HG03139 (cell line): Measurements from ENCODE around the gene ADPRS.

Experiments
- ATAC-seq: cut with Tn5 transposase; IDR thresholded peaks from one replicate; pipeline ENCODE4 v1.9.1; 2021; ENCODE audit not compliant: unreplicated experiment

Gene ADPRS

DNA sequence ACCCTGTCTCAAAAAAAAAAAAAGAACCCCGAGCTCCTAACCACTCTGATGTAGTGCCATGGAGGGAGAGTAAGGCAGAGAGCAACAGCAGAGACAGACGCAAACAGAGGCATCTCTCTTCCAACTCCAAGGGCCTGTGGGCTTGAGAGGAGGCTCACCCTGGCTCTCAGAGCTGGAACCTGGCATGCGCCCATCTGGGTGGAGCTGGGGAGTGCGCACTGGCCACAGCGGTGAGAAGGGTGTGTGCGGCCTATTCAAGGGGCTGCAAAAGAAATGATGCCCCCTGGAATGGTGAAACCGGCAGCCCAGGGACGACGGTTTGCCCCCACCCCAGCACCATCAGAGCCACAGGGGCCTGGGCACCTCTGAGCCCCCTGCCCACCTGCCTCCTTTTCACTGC, 18.7 kb downstream of the ADPRS start:
- no peak for ATAC-seq

DNA sequence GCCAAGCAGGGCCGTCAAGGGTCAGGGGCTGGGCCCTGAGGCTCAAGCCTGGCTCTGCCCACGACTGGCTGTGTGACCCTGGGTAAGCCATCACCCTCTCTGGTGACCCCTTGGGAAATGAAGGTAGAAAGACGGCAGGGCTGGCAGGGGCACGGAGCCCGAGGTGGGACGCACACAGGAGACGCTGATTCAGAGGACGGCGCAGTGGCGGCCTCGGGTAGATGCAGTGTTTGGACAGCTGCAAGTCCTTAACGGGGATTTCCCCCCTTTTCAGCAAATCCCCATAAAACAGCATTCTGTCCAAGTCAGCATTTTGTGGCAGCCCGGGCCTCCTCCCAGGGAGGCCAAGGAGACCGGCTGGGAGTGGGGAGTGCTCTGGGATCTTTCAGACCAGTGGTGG, 19.6 kb downstream of the ADPRS start:
- no peak for ATAC-seq

DNA sequence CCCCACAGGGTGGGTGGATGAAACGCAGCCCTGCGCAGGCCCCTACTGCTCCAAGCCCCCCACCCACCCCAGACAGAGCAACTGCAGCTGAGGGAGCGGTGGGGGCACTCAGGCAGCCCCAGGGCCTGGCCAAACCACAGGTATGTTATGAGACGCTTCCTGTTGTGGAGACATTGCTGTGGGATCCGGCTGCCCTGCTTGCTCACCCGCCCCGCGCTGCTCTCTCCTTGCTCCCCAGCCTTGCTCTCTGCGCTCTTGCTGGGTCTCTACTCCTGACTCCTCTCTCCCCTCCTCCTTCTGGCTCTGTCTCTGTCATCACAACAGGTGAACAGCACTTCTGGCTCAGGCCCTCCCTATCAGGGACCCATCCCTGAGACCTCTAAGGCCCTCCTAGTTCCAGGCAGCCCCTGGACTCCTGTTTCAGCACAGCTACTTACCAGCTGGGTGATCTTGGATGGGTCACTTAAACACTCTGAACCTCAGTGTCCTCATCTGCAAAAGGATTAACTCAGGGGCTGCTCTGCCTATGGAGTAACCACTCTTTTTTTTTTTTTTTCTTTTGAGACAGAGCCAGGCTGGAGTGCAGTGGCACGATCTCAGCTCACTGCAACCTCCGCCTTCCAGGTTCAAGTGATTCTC, 20.5 kb downstream of the ADPRS start:
- ATAC-seq, result no peak

DNA sequence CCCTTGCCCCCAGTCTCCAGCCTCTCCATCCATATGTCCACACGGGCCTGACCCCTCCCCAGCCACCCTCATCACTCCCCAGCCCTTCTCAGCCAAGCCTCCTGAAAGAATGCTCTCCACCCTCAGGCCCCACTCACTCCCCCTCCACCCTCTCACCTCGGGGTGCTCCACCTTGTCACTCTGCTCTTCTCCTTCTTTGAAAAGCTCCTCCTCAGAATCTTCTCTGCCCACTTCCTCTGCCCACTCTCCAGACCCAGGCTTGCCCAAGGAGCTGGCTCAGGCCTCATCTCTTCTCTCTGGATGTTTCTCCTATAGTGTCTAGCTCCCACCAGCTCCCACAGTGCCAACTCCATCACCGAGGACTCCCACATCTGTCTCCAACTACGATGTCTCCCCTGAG, 22.5 kb downstream of the ADPRS start:
- no peak for ATAC-seq

DNA sequence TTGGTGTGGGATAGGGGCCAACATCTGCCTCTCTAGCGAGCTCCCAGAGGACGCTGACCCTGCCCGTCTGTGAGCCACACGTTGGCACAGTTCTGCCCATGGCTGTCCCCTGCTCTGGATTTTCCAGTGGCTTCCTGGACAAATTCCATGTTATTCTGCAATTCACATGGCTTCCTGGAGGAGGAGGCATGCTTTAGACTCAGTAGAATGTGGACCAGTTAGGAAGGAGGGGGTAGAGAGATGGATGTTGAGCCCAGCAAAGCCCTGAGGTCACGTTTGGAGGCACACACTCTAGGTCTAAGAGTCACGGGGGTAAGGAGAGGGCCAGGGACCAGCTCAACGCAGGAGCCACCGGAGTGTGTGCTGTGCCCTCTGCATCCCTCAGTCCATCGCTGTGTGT, 24.1 kb downstream of the ADPRS start:
- no peak for ATAC-seq

DNA sequence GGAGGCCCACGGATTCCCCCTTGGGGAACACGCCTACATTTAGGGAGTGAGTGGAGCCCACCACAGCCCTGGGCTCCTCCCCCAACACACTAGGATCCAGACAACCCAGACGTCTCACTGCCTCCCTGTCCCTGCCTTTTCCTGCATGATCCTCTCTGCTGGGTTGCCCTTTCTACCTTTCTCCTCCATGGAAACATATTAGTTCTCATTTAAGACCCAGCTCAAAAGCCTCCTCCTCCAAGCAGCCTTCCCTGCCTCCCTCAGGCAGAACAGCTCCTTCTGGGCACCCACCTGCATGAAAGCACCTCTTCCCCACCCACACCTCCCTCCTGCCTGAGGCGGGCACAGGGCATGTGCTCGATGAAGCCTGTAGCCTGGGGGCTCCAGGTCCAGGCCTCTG, 25.7 kb downstream of the ADPRS start:
- no peak for ATAC-seq

DNA sequence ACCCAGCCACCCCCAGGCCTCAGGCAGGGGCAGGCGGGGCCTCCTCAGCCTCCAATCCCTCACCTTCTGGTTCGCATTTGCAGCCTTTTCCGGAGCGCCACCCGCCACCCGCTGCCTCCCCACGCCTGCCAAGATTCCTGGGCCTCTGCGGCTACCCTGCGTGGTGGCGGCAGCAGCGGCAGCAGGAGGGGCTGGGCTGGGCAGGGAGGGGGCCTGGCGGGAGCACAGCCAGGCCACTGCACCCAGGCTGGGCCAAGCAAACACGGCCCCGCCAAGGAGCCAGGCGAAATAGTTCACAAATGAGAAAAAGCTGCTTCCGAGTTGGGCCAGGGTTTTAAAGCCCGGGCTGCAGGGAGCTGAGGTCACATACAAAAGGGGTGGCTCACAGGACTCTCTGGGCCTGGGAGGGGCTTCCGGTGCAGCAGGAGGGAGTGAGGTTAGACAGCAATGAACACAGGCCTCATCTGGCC, 26.5 kb downstream of the ADPRS start:
- ATAC-seq, result no peak

DNA sequence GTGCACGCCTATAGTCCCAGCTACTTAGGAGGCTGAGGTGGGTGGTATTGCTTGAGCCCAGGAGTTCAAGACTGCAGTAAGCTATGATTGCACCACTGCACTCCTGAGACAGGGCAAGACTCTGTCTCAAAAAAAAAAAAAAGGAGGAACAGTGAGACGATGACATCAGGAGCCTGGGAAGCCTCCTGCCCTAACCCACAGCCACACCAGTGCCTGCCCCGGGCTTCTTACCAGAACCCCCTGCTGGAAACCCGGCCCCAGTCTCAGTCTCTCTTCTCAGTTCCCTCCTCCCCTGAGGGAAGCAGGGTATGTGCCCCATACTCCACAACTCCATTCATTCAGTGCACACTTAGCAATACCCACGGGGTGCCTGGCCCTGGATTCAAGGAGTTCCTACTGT, 27.2 kb downstream of the ADPRS start:
- ATAC-seq, result no peak

DNA sequence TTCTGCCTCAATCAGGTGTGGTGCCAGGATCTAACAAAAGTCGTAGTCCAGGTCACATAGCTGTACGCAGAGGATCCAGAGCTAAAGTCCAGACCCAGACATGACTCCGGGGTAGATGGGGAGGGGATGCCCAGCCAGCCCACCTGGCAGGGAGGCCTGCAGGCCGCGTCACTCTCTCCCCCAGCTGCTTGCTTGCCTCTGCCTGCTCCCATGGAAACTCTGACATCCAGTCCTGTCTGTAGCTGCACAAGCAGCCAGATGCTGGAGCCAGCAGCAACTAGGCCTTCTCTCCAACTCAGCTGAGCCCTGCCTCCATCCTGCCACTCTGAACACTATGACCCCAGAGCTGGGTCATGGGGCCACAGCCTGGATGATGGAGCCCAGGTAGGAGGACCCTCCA, 28.2 kb downstream of the ADPRS start:
- no peak for ATAC-seq

DNA sequence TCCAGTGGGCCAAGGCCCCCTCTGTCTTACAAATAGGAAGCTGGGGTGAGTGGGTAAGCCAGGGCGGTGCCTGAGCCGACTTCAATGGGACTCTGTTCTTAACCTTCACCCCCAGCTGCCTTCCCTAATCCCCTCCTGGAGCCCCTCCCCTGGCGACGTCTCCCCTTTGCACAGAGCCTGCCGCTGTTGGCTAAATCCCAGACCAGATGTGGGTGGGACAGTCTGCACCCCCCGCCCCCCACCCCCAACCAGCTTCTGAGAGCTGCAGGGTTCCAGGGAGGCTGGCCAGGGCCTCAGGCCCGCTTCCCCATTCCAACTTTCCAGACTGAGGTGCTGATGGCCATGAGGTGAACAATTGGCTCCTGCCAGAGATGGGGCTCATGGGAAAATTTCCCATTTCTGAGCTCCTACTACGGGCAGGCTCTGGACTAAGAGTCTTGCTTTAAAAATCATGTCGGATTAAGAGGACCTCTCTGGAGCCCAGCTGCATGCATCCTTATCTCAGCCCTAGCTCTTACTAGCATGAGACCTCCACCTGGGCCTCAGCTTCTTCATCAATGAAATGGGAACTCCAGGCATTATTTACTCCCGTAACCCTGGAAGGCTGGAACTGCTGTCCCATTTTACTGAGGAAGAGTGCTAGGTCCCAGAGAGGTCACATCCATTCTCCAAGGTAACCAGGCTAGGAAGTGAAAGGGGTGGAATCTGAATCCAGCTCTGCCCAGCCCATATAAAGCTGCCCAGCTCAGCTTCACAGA, 29.9 kb downstream of the ADPRS start:
- ATAC-seq, result no peak

DNA sequence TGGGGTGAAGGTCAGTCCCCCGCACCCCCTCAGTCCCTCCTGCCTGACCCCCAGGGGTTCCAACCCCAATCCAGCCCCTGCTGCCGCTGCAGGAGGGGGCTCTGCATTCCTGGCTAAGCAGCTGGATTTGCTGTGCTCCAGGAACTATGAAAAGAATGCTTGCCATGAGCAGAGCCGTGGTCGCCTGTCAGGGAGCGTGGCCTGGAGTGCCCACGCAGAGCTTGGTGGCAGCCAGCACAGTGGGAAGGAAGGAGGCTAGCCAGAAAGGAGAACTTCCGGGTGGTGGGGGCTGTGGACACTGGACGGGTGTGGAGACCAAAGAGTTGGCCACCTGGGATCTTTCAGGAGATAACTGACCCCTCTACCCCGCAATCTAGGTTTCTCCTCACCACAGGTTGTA, 30.8 kb downstream of the ADPRS start:
- no peak for ATAC-seq

DNA sequence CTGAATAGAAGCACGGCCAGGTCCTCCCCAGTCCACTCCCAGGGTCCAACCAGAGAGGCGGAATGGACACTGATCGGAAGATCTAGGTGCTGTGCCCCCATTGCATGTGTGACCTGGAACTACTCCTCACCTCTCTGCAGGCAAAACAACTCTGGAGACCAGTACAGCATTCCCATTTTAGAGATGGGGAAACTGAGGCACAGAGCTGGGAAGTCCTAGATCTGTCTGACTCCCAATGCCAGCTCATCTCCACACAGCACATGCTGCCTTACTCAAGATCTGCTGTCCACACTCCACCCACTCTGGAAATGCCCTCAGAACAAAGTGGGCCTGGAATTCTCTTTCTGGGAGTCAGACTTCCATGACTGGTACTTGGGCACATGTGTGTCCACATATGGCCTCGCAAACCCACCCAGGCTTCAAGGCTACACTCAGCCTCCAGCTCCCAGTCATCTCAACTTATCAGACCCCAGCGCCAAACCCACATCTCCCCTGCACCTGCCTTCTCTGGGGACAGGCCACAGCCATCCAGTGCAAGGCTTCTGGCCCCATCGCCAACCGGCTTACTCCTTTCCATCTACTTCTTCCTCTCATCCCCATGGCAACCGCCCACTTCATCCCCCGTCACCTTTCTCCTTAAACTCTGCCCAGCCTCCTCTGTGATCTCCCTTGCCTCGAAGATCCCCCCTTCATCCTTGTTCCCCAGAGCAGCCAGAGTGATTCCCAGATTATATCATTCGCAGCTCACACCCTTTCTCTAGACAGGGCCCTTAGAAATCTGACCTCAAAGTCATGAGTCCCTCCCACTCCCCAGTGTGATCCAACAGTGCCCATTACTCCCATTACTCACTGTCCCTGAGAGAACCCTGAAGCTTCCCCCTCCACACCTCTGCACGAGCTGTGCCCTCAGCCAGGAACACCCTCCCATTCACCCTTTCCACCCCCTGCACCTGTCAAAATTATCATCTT, 33.7 kb downstream of the ADPRS start:
- no peak for ATAC-seq

DNA sequence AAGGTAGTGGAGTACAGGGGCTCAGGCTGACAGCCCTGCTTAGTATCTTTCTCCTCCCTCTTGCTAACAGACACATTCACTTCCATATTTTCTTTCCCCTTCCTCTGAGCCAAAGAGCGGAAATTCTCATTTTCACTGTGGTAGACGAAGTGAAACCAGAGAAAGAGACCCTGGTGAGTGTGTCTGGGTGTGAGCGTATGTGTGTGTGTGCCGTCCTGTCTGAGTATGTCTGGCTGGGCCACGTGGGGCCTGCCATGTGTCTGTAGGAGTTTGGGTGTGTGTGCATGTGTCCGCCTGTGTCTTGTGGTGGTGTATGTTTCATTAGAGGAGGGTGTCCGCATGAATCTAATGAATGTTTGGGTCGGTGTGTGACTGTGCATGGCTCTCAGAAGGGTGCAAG, 34.7 kb downstream of the ADPRS start:
- ATAC-seq, result no peak

DNA sequence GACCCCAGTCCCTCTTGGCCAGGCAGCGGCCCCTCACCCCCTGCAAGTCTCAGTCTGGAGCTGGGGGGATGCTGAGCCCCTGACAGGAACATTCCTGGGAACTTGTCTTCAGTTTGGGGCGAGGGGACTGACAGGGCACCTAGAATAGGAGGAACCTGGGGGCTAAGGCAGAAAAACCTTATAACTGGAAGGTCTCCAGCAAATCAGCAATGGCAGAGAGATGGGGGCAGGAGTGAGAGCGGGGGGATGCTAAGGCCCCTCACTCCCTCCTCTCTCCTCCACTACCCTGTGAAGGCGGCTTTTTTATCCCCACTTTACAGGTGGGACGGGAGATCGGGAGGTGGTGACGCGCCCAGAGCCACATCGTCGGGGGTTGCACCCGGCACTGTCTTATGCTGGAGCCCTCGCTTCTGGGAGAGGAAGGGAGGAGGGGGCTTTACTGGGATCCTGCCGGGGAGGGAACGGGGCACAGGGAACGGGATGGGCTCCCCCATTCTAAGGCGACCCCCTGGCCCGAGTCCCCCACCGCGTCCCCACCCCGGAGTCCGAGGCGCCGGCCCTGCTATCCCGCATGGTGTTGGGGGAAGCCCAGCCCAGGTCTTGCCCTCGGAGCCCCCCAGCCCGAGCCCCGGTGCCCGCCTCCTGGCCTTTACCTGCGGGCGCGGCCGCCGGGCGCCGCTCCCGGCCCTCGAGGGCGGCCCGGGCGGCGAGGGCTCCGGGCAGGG, 35.9 kb downstream of the ADPRS start:
- ATAC-seq, result no peak

DNA sequence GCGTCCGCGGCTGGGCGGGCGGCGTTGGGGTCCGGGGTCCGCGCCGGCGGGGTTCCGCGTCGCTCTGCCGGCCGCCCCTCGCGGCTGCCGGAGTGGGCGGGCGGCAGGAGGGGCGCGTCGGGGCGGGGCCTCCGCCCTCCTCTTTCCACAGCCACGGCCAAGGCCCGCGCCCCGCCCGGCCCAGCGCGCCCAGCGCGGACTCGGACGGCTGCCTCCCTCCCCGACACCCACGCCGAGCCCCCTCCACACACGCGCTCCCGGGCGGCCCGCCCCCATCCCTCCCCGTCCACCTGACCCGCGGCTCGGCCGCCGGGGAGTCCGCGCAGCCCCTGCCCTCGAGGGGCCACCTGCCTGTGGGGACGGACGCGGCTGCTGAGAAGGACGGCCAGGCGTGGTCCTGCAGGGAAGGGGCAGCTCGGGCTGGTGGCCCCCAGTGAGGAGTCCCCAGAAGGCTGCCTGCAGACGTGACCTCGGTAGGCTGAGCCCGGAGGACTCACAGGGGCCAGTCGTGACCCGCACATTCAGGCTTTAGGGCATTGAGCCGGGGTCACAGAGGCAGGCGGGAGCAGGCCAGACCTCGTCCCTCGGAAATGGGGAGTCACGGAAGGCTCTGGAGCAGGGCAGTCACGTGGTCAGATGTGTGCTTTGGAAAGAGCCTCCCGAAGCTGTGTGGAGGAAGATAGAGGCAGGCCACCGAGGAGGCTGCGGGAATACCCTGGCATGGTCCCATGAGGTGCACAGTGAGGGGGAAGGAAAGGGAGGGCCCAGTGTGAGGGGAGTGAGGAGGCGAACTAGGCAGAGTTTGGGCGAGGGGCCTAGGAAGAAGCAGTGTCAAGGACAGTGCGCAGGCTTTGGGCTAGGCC, 36.7 kb downstream of the ADPRS start, which contains the start of gene COL8A2:
Gene COL8A2, minus strand, starts transcription at position 94 of the 863 bp plus-strand sequence. CDS start 24,980 bp downstream, outside the sequence.
- ATAC-seq, result no peak

DNA sequence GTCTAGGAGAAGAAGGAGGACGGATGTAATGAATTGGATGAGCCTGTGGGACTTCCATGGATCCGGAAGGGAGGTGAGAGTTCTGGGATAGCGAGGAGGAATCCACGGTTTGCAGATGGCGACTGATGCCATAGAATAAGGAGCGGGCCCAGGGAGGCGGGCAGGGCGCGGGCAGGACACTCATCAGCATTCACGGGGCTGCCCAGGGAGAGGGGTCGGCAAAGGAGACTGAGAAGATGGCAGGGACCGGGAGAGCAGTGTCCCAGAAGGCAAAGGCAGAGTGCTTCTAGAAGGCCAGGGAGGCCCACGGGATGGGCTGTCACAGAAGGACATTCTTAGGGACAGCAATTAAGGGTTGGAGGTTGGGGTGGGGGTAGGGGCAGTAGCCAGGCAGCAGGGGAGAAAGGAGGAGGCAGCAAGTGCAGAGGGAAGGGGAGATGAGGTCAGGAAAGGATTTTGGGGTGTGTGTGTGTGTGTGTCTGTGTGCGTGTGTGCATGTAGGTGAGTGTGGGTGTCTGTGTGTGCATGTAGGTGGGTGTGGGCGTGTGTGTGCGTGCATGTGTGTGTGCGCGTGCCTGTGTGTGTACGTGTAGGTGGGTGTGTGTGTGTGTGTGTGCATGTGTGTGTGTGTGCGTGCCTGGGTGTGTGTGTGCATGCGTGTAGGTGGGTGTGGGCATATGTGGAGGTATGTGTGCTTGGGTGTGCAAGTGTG, 37.5 kb downstream of the ADPRS start:
- ATAC-seq, result no peak

DNA sequence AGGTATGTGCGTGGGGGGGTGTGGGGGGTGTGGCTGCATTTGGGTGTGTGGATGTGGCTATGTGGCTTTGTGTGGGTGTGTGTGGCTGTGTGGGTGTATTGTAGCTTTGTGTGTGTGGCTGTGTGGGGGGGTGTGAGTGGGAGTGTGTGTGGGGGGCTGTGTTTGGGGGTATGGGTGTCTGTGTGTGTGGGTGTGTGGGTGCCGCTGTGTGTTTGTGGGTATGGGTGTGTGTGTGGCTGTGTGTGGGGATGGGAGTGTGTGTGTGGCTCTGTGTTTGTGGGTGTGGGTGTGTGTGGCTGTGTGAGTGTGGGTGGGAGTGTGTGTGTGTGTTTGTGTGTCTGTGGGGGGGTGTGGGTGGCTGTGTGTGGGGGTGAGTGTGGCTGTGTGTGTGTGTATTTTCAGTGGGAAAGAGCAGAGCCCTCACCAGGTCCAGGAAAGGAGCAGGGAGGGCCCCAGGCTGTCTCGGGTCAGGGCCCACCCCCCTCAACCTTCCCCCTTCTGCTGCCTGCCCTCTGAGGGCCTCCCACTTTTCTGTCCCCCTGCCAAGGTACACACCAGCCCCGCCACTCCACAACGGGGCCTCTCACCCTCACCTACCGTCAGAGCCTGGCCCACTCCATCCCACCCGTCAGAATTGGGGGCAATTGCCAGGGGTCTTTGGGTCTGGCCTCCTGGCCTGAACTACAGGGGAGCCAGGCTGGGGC, 38.3 kb downstream of the ADPRS start:
- no peak for ATAC-seq

DNA sequence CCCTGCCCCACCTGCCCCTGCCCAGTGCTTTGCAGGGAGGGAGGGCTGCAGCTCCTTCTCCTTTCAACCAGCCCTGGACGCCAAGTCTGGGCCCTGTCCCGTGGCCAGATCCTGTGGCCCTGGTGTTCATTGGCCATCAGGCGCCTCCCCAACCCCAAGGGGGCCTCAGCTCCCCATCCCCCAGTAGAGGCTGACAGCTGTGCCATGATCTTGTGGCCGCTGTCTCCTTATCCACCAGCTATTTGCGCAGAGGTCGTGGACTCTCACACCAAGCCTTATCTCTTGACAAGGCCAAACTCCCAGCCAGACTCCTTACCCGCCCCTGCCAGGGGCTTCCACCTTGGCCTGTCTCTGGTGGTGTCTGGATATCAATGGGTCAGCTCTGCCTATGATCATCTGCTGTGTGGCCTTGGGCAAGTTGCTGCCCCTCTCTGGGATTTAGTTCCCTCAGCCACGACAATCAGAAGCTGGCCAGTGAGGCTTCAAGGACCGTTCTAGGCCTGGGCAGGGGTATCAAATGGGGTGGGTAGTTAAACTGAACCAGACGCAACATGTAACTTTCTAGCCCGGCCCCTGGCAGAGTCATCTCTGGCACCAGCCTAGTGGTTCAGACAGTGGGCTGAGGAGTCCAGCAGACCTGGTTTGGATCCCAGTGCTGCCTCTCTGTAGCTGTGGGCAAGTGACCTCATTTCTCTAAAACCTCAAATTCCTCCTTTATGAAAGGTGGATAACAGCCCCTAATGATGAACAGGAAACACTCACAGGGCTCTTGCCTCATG, 39.6 kb downstream of the ADPRS start:
- no peak for ATAC-seq
